UCSD-AML1 (cell line): Measurements from ENCODE around the gene ATXN7L3.
"Not testable (repeated sequence)": the region's sequence is repeated elsewhere in the genome, so short reads cannot be mapped to it uniquely, and the experiment has no call there.

ENCODE experiments used
- DNase-seq: peaks from one replicate; lab custom pipeline; 2025; ENCODE audit not compliant: unreplicated experiment; lab: John Stamatoyannopoulos, UW

The ATXN7L3 gene, protein sequence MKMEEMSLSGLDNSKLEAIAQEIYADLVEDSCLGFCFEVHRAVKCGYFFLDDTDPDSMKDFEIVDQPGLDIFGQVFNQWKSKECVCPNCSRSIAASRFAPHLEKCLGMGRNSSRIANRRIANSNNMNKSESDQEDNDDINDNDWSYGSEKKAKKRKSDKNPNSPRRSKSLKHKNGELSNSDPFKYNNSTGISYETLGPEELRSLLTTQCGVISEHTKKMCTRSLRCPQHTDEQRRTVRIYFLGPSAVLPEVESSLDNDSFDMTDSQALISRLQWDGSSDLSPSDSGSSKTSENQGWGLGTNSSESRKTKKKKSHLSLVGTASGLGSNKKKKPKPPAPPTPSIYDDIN

DNA sequence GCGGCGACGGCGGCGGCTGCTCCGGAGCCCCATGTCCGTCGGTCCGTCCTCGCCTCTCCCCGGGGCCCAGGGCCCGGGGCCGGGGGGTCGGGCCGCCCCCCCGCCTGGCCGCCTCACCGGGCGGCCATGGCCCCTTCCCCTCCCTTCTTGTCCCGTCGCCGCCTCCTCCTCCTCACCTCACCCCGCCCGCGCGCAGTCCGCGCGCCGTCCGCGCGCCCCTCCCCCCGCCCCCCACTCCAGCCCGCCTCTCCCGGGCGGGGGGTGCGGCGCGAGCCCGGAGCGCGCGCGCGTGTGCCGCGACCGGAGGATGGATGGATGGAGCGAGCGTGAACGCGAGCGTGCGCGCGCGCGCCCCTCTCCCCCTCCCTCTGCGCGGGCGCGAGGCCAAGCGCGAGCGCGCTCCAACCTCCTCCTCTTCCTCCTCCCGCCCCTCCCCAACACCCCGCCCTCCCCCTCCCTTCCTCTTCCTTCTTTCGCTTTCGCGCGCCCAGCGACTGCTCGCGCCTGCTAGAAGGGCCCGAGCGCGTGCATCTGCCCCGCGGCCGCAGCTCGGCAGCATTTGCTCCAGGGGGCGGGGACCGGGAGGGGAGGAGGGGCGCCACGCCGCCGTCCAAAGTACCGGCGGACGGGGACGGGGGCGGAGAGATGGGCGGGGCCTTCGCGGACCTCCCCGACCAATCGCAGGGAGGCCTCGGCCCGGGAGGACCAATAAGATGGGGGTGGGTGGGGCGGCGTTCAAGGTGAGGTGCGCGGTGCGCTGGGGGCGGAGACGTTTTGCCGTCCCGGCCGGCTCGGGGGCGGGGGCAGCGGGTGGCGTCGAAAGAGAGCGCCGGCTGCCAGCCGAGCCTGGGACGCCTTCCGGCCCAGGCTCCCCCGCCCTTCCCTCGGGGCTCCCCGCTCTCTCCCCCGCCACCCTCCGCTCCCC, at the start of gene ATXN7L3:
Gene ATXN7L3 (minus strand): TSS at position 332 of the 925 bp plus-strand sequence. CDS start 1,814 bp downstream, outside the sequence.
- DNase-seq: peak; percentile 99

DNA sequence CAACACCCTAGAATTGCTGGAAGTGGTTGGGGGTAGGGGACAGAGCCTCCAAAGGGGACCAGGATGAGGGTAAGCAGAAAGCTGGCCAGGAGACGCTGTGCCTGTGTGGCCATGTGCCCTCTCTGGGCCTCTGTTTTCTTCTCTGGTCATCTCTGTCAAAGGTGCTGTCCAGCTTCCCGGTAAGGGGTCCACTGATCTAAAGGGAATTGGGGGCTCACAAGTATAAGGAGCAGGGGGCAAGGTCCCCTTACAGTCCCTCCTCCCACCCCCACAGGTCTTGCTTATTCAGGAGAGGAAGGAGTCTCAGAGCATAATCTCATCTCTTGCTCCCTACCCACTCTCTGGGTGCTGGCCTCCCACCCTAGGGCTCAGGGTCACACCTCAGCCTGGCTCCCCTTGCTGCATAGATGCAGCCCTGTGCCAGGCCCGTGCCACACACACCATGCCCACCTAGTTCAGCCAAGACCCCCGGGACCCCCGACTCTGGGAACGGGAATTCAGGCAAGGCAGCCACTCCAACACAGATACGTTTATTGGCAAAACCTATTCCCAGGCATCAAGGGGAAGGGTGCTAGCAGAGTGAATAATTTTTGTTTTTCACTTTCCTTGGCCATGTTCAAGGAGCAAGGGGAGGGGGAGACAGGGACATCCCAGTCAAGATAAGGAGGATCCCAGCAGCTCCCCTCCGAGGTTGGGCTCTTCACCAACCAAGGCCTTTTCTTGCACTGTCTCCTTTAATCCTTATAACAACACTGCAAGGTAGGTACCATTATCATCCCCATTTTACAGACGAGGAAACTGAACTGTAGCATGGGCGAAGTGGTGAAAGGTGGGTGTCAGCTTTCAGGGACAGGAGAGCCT, 48.4 kb upstream of the ATXN7L3 start:
- no peak for DNase-seq

DNA sequence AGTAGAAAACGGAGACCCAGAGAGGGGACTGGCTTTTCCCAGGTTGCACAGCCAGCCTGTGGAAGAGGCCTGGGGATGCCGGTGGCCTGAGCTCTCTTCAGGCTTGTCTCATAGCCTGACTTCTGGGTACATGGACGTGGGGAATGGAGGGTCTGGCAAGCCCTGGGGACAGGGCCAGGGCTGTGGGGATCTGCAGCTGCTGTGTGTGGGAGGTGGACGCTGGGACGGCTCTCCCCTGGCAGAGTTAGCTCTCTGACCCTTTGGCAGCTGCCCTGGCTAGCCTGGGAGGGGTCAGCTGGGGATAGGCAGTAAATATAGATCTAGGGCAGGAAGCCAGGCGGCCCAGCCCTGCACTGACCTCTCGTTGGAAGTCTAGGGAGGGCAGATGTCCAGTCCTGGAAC, 47.8 kb upstream of the ATXN7L3 start:
- DNase-seq: no peak

DNA sequence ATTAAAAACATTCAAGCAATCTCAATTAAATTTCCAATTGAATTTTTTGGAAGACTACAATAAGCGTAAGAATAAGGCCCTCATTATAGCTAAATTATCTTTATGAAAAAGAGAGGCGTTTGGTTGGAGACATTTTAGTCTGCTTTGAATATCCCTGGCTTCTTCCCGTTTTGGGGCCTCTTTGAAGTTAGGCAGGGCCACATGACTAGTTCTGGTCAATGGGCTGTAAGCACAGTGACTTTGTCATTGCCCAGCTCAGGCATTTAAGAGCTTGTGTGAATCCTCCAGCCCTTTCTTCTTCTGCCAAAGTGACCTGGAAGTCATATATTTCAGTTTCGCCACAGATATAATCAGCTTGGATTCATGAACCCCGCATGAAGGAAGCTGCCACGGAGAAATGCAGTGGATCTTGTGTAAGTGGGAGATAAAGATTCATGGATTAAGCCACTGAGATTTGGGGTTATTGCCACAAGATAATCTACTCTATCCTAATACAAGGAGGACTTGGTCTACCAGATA, 41.5 kb upstream of the ATXN7L3 start:
- no peak for DNase-seq

DNA sequence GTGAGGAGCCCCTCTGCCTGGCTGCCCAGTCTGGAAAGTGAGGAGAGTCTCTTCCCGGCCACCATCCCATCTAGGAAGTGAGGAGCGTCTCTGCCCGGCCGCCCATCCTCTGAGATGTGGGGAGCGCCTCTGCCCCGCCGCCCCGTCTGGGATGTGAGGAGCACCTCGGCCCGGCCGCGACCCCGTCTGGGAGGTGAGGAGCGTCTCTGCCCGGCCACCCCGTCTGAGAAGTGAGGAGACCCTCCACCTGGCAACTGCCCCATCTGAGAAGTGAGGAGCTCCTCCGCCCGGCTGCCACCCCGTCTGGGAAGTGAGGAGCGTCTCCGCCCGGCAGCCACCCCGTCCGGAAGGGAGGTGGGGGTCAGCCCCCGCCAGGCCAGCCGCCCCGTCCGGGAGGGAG, 38.2 kb upstream of the ATXN7L3 start:
- DNase-seq: not testable (repeated sequence)

DNA sequence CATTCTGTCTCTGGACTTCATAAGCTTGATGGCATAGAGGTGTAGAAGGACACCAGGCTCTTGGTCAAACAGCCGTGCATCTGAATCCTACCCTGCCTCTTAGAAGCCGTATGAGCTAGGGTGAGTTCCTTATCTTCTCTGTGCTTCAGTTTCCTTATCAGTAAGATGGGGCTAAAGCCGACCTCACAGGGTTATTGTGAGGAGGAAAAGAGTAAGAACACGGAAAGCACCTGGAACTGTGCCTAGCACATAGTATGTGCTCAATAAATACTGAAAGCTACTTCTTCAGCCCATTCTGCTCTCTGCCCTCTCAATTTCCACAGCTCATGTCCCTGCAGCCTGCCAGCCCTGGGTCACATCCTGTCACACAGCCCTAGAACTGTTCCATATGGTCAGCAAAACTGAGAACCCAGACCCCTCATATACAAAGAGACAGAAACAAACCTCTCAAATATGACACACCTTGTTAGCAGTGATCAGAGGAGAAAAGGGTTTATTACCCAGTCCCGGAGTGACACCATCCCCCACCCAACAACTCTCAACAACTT, 36.8 kb upstream of the ATXN7L3 start:
- DNase-seq: no peak

DNA sequence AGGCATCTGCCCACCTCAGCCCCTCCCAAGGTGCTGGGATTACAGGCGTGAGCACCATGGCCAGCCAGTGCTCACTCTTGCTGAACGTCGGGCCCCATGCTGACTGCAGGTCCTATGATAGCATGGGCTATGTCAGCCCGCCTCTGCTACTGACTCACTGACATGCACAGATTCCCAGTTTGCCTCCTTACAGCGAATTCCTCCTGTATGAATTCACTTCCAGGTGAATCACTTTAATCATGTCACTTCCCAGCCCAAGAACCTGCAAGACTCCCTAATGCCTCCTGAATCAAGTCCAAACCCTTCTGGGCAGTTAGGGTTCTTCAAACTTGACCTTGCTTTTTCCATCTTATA, 35.9 kb upstream of the ATXN7L3 start:
- no peak for DNase-seq

DNA sequence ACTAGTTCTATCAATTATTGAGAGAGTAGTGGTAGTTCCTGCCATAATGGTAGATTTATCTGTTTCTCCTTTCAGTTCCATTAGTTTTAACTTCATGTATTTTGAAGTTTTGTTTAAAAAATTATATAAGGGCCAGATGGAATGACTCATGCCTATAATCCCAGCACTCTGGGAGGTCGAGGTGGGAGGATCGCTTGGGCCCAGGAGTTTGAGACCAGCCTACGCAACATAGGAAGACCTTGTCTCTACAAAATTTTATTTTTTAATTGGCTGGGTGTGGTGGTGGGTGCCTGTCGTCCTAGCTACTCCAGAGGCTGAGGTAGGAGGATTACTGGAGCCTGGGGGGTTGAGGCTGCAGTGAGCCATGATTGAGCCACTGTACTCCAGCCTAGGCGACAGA, 33.9 kb upstream of the ATXN7L3 start:
- DNase-seq: no peak

DNA sequence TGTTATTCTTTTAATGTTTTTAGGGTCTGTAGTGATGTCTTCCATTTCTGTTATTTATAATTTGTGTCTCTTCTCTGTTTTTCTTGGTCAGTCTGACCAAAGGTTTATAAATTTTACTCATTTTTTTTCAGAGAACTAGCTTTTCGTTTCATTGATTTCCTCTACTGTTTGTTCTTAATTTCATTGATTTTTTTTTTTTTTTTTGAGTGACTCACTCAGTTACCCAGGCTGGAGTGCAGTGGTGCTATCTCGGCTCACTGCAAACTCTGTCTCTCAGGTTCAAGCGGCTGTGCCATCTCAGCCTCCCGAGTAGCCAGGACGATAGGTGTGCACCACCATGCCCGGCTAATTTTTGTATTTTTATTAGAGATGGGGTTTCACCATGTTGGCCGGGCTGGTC, 32.4 kb upstream of the ATXN7L3 start:
- no peak for DNase-seq

DNA sequence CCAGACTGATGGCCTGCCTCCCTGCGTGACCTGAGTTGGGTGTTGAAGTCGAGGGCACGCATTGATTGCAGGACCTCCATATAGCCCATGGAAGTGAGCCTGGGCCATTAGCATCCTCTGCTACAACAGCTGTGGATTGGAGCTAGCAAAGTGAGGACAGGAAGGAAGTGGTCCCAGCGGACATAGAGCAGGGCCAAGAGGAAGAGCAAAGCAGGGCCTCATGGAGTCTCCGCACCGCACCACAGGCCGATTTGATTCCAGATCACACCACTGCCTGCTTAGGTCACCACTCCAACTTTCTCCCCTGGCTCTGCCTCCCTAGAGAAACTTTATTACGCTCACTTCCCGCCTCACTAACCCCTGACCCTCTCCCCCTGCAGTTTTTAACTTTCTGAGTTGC, 30.5 kb upstream of the ATXN7L3 start:
- no peak for DNase-seq

DNA sequence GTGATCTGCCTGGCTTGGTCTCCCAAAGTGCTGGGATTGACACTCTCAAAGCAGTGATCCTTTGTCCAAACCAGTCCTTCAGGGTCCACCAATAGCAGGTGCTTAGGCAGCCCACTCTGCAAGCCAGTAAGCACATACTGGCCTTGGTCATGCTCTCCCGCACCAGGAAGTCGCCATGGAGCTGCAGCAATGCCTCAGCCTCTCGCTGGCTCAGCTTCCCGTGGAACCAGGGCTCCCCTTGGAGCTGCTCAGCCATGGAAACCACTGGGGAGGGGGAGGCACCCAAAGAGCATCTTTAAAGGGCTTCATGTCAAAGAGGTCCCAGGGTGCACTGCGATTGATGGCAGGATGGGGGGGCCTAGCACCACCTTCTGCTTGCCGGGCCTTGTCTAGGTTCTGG, 29.4 kb upstream of the ATXN7L3 start:
- no peak for DNase-seq

DNA sequence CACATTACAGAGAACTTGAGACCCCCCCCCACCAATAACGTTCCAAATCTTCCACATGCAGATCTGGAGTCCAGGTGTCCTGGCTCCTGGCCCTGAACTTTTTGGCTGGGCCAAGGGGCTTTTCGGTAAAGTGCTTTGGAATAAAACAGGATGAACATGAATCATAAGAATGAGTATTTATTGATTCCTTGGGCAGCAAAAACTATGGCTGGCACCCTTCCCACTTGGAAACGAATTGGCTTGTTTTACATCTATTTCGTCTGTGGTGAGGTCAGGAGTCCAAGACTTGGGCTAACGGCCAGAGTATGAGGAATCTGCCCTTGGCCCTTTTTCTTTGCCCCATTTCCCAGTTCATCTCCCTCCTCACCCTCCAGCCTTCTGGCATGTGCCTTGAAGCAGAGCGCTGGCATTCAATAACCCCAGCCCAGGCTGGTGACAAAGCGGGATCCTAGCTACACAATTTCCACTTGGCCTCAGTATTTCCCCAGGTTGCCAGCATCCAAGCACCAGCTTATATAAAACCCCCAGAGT, 23.9 kb upstream of the ATXN7L3 start:
- DNase-seq: no peak

DNA sequence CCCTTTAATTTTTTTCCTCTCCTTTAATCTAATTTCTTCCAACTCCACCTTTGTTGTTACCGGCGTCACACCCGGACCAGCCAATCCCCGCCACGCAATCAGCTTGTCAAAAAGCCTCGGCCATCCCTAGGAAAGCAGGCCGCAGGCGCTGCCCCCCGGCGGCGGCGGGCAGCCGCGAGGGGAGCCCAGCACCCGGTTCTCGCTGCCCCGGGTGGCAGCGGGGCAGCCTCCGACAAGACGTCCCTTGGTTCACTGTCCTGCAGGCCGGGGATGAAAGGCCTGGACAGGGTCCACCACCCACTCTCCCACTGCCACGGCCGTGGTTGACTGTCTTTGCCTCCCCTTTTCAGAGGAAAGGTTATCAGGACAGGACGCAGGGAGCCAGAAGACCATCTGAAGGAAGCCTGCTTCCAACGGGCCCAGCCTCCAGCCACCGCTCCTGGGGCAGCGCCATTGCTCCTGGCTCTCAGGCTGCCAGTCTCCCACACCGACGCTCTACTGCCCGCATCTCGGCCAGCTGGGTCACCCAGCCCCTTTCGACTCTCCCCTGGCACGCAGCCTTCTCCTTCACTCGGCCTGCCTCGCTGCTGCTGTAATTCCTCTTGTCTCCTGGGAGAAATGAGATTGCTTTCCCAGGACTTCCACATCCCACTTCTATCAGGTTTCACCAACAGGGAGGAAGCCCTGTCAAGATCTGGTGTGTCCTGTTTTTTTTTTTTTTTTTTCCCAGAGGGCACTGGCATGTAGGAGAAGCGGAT, 22.6 kb upstream of the ATXN7L3 start:
- peak; percentile 78 for DNase-seq

DNA sequence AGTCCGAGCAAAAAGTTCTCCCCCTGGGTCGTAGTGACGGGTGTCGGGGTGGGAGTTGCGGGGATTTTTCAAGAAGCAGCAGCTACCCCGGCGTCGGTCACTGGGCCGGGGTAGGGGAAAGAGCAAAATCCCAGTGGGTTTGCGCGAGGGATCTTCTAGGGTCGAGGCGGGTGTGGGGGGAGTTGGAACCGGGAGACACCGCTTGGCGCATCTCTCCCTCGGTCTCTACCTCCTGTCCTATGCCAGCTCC, 22.1 kb upstream of the ATXN7L3 start:
- DNase-seq: no peak

DNA sequence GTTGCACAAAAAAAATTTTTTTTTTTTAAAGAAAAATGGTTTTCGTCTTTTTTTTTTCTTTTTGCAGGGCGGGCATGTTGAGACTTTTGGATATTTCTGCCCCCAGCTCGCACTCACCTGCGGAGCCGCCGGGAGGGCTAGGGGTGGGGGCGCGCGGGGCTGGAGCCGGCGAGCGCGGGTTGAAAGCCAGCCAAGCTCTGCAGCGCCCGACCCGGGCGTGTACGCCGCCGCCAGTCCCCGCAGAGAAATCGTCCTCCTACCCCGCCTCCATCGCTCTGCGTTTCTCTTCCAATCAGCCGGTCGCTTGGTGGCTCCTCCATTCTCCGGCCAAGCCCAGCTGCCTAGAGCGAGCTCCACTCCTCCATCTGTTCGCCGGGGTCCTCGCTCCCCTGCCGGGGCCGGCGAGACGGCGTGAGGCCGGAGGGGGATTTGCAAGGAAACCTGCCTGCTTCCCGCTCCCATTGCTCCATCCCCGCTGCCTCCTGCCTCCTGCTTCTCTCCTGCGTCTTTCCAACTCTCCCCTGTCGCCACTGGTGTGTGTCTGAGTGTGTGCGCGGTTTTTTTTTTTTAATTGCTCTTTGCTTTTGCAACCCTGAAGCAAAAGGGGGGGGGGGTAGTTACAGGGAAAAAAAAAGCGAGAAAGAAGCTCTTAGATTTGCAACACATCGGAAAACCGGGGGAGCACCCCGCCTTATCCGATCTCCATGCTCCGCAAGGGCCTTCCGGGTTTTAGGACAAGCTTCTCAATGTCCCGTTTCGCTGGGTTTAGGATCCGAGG, 21.6 kb upstream of the ATXN7L3 start:
- peak; percentile 69 for DNase-seq

DNA sequence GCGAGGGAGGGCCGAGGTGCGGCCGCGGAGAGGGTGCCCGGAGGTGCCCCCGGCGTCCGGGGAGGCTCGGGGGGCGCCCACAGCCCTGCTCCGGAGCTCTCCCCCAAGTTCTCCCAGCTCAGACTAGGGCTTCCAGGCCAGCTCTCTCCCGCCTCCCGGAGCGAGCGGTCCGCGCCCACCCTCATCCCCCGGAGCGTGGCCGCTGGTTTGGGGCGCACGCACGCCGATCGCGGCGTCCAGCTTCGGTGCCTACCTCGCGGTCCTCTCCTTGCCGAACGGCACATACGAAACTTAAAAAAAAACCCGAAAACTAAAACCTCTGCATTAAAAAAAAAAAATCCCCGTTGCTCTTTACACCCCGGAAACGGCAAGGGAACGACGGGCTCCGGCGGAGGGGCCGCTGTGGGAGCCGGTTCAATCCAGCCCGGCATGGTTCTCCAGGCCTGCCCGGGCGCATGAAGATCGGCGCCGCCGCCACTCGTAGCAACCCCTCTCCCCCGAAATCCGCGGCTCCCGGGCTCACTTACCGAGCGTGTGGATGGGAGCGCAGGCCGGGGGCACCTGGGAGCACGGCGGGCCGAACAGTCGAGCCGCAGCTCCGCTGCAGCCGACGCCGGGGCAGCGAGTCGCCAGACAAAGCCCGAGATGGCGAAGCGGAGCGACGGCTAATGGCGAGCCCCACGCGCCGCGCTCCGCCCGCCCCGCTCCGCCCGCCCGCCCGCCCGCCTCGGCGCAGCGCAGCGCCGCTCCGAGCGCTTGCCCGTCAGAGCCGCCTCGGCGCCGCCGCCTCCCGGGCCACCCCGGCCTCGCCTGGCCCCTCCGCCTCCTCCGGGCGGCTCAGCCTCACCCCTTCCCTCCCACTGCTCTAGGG, 20.8 kb upstream of the ATXN7L3 start:
- DNase-seq: peak; percentile 62

DNA sequence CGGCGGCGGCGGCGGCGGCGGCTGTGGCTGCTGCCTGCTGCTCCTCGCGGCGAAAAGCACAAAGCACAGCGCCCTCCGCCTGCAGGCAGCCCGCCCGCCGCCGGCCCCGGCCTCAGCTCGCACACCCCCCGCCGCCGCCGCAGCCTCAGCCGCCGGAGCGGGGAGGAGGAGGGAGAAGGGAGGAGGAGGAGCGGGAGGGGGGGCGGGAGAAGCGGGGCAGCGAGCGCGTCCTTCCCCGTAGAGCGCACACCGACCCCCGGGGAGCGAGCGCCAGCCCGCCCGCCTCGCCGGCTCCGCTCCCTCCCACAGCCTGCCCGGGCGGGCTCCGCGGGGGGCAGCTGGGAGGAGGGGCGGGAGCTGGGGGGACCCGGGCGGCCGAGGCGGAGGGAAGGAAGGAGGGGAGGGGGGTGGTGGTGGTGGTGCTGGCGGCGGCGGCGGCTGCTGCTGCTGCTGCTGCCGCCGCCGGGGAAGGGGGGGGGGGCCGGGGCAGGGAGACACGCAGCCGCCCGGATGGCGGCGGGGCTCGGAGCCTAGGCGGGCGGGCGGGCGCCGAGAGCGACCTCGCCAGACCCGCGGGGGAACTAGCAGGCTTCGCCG, 20.0 kb upstream of the ATXN7L3 start, which contains the start of gene UBTF:
Gene UBTF (minus strand): TSS at position 60 of the 597 bp plus-strand sequence. CDS start 1,446 bp downstream, outside the sequence.
- peak; percentile 79 for DNase-seq

DNA sequence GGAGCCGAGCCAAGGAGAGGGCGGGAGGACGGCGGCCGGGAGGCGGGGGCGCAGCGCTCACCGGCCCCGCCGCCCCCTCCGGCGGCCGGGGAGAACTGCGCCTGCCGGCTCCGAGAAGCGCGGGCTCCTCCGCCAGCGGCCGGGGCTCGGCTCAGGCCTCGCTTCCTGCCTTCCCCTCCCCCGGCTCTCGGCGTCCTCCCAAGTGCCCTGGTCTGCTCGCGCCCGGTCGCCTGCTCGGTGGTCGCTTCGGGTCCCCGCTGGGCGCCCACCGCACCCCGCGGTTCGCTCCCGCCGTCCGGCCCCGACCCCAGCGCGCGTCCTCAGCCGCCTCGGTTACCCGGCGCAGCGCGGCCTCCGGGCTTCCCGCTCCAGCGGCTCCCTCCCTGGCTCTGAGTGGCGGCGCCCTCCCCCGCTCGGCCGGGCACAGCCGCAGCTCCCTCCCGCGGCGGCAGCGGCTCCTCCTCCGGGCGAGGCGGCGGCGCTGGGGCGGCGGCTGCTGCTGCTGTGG, 19.5 kb upstream of the ATXN7L3 start:
- DNase-seq: peak; percentile 78
